Measurements from ENCODE around the gene WDR93.
"Not testable (repeated sequence)": the region's sequence is repeated elsewhere in the genome, so short reads cannot be mapped to it uniquely, and the experiment has no call there.

Gene WDR93

DNA sequence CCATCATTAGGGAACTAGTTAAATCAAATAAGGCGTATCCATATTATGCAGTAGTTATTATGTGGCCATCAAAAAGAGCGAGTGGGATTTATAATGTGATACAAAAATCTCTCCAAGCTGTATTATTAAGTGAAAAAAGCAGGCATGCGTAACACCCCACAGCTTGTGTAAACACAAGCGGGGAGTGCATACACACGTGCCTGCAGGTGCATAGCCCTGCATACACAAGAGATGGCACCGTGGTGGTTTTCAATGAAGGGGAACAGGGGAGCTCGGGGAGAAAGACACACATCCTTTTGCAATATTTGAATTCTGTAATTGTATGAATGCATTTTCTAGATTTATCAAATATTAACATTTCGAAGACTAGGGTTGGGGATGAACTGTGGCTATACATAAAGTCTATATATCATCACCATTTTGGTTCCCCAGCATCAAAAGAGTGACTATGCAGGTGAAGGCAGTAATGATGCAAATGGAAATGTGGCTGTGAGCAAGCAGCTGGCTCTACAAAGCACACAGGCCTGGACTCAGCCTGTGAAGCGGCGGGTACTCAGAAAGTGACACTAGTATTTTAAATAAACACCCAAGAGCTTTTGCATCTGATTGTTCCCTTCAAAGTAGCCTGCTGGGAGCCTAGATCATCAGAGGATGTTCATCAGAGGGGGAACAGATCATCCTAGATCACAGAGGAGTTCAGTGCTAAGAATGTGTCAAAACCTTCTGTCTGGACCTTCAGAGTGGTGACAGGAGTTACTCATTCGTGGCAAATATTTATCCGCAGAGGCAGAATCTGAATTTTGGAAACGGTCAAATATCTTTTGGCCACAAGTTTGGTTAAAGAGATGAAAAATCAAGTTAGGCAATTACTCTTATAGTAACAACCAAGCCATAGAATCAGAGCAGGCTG lies 25.9 kb upstream of the WDR93 start:
- DNase-seq, result no peak

GRCh38 chr15:89665449-89666181 lies 25.0 kb upstream of the WDR93 start:
- no peak for DNase-seq

GRCh38 chr15:89666184-89666857 lies 24.3 kb upstream of the WDR93 start:
- no peak for DNase-seq

GRCh38 chr15:89666858-89667705 lies 23.5 kb upstream of the WDR93 start:
- no peak for DNase-seq

DNA sequence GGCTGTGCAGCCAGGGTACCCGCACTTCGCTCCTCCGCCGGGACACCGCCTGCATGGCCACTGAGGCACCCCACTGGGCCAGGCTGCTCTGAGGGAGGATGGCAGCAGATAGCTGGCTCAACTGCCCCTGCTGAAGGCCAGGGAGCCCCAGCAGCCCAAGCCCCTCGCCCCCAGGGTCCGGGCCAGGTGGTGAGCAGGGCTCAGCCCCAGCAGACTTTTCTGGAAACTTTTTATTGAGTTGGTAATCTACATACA lies 23.0 kb upstream of the WDR93 start:
- DNase-seq, result no peak

GRCh38 chr15:89668171-89668570 lies 22.4 kb upstream of the WDR93 start:
- no peak for DNase-seq

DNA sequence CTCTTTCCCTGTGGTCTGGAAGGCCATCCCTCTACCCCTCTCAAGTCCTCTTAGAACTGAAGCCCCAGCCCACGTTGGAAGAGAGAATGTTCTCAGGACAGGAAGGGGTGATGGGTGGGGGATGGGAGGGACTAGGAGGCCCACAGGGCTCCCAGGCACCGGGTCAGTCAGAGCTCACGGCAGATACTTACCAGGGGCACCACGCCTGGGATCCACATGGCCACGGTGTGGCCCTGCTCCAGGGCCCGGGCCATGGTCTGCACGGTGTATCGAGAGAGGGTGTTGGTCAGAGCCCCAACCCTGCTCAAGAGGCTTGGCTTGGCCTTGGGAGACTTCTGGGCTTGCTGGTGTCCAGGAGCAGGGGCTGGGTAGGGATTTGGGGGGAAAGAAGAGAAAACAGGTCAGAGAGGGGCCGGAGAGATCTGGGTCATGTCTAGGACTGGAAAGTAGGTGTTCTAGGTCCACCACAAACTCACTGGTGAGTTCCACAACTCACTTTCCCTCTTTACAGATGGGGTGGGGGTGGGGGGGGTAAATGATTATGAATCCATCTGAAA lies 21.2 kb upstream of the WDR93 start:
- DNase-seq, result no peak

DNA sequence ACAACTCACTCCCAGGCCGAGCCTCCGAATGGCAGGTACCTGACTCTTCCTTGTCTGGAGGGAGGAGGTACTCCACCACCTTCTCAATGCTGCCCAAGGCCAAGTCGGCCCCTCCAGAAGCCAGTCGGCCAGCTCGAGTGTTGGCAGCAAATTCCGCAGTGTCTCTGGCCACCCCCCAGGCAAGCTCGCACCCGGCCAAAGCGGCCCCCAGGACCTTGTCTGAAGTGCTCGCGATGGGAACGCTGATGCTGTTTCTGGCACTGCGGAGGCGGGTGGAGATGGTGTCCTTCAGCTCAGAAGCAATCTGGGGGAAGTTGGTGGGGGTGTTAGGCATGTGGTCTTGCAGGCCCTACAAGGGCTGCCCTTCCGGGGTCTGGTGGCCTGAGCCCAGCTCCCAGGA lies 20.7 kb upstream of the WDR93 start:
- DNase-seq, result no peak

DNA sequence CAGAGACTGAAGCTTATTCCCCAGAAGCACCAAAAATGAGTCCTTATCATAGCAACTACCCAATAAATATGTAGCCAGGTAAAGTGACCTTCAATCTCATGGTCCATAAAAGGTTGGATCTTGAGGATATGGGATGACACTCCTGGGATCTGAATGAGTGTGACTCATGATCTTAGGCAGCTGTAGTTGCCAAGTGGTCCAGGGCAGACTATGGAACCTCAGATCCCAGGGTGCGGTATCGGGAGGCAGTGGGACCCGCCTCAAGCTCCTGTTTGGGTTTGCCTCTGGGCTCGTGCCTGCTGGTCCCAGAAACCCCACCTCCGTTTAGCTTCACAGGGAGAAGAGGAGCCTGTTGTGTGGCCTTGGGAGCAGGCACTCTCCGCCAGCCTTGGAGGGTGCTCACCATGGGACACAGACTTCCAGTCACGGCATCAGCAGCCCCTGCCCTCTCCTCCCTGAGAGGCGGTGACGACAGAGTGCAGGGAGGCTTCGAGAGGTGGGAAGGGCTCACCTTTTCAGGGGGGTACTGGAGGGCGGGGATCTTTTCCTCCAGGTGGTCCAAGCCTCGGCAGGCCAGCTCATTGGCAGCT lies 19.5 kb upstream of the WDR93 start:
- DNase-seq, result no peak

DNA sequence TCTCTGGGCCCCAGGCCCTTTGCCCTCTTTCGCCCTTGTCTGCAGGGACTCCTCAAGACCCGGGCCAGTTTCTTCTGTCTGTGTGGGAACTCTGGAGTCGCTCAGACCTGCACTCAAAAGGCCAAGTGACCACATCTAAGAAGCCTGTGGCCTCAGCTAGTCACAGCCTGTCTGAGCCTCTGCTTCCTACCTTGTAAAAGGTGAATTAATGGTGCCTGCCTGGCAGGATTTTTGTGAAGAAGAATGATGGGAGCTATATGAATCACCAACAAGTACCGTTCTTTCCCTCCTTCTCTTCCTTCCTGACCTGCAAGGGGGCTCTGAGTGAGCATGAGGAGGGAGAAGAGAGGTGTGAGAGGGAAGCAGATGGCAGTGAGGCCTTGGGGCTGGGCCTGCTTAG lies 18.9 kb upstream of the WDR93 start:
- DNase-seq, result no peak

- DNase-seq, result no peak
Observed at GRCh38 chr15:89672221-89673164, 18.1 kb upstream of the WDR93 start.

GRCh38 chr15:89673165-89673512 lies 17.5 kb upstream of the WDR93 start:
- no peak for DNase-seq

- no peak for DNase-seq
Observed at GRCh38 chr15:89674526-89674925, 16.1 kb upstream of the WDR93 start.

DNA sequence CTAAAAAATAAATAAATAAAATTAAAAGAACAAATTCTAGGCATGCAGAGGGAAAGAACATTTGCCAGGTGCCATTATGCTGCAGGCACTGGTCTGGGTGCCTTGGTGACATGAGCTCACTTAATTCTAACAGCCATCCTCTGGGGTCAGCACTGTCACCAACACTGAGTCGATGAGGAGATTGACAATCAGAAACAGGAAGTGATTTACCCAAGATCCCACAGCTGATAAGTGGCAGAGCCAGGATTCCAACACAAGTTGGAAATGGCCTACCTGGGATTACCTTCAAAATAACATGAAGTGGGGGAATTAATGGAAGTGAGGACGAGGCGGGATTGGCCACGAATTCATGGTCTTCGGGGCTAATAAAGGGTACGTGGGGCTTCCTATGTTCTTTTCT lies 15.0 kb upstream of the WDR93 start:
- DNase-seq, result no peak

GRCh38 chr15:89677381-89677780 lies 13.2 kb upstream of the WDR93 start:
- no peak for DNase-seq

GRCh38 chr15:89679212-89679611 lies 11.4 kb upstream of the WDR93 start, which contains the start of gene PLIN1:
TSS of gene PLIN1 (minus strand) at chr15:89679367. CDS start at chr15:89677489, 1,878 bp downstream.
- no peak for DNase-seq

DNA sequence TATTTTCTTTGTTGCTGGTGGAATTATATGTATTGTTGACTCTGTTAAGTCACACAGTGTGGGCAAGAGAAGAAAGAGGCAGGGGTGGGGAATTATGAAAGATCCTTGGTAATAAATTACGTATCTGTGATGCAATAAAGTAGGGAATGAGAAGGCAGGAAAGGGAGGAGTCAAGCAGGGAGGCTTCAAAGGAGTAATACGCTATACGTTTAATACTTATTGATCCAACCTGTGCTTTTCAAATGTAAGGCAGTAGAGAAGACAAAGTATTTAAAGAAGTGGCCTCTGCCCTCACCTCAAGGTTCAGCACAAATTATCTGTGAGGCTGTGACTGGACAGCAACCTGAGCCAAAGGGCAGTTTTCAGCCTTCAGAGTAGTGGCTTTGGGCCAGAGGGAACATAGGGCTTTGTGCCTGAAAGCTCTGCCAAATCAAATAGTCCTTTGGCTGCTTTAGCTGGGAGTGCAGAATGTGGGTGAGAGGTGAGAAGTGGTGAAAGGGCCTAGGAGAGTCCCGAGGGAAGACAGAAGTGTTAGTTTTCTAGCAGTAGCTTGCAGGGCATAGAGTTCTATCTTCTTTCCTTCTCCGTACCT lies 10.2 kb upstream of the WDR93 start:
- no peak for DNase-seq

DNA sequence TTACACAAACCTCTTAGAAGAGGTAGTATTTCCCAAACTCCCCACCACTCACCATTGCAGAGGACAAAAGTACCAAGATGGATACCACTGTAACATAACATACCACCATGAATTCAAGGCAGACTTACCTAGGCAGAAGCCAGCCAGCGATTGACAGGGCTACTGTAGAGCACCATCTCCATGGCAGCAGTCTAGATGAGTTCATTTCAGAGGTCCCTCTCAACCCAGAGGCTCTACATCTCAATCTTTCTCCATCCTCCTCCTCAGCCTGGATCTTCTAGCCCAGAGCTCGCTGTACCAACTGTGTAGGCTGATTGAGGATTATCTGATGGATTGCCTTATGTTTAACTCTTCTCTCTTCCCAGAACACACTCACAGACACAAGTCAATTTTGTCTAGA lies 9.5 kb upstream of the WDR93 start:
- DNase-seq, result no peak

GRCh38 chr15:89685995-89686394 lies 4.6 kb upstream of the WDR93 start:
- DNase-seq, result no peak

- no peak for DNase-seq
Observed at GRCh38 chr15:89686522-89686921, 4.1 kb upstream of the WDR93 start.

DNA sequence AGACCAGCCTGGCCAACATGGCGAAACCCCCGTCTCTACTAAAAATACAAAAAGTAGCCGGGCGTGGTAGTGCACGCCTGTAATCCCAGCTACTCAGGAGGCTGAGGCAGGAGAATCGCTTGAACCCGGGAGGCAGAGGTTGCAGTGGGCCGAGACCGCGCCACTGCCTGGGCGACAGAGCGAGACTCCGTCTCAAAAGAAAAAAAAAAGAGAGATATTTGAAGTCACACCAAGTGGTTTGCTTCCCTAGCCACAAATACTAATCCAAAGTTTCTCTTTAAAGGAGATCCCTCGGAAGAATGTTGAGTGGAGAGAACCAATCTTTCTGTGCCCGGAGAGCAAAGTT lies 708 bp upstream of the WDR93 start:
- DNase-seq, result not testable (repeated sequence)

All from amniotic stem cell (primary cell).